ENCODE data around the gene HNMT.
"Not testable (repeated sequence)": the region's sequence is repeated elsewhere in the genome, so short reads cannot be mapped to it uniquely, and the experiment has no call there.

The HNMT gene

DNA sequence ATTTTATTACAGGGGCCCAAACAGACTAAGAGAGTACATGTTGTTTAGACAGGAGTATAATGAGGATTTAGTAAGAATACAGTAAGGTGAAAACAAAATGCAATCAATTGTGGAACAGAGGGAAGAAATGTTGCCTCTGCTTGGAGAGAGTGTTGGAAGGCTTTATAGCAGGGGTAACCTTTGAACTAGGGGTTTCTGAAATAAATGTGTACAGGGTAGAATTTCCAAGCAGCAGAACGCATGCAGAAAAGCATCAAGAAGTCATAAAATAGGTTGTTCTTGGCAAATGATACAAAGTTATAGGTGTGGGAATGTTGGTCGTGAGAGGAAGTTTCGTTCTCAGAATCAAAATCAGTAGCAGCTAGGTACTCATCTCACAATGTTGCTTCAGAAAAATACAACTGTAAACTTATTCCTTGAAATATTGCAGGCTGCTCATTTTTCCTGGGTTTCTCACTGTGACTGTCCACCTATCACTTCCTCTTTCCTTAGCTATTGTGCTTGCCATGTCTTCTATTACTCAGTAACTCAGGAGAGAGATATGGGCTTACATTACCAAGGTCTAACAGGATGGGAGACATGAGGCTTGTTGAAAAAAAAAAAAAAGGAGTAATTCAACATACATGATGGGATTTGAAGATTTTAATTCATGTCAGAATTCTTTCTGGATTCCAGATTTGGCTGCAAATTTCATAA lies 17.1 kb upstream of the HNMT start:
- DNase-seq: no peak

DNA sequence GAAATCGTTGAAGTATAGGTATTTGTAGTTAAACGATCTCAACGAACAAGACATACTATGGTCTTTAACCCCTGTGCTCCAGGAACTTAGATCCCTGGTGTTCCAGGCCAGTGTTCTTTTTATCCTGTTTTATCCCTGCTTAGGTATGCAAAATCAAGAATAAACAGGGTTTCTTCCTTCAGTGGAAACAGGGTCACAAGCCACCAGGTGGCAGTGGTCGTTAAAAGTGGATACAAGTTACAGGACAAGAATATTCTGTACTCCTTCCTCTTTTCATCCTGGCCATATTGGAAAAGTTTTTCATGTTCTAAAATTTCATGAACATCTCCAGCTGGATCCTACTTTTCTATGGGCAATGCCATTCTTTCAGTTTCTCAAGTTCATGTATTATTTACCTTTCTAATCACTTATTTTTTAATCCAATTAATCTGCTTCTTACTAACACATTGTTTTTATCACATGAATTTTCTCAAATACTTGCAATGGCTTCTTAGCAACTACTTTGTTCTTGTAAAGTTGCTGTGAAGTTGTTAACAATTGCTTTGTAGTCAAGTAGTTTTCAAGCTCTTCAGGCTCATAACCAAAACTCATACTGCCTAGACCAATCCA lies 16.4 kb upstream of the HNMT start:
- DNase-seq: peak; percentile 11 to 18

DNA sequence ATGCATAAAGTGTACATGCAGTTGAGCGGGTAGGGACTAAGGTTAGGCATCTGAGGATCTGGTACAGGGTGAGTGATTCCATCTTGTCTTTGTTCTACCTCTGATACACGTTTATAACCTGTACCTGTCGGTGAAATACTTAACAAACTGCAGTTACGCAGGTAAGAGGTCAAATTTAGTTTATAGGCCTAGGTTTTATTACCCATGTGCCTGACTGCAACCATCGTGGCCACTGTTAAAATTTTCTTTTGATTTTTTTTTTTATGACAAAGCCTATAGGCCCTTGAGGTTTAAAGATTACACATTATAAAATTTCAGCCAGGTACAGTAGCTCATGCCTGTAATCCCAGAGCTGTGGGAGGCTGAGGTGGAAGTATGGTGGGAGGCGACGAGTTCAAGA lies 15.4 kb upstream of the HNMT start:
- DNase-seq: no peak

DNA sequence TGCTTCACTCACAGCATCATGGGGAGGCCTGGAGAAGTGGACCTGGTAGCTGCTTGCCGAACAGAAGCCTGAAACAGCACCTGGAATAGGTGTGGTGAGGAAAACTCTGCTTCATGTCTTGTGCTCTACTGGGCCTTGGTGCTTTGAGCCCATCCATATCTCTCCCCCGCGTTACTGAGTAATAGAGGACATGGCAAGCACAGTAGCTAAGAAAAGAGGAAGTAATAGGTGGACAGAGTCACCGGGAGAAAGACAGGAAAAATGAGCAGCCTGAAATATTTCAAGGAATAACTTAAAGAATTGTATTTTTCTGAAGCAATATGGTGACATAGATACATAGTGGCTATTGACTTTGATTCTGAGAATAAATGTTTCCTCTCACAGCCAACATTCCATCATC lies 14.0 kb upstream of the HNMT start:
- DNase-seq: no peak

DNA sequence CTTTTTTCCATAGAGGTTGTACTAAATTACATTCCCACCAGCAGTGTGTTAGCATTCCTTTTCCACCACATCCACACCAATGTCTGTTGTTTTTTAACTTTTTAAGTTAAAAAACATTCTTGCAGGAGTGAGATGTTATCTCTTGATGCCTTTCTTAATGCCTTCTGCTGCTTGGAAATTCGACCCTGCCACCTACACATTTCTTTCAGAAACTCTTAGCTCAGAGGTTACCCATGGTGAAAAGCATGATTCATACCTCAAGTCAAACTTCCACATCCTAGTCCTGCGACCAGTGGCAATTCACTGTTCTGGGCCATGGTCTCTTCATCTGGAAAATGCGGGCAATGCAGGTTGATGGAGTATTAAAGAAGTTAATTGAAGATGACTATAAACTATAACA lies 12.7 kb upstream of the HNMT start:
- no peak for DNase-seq

DNA sequence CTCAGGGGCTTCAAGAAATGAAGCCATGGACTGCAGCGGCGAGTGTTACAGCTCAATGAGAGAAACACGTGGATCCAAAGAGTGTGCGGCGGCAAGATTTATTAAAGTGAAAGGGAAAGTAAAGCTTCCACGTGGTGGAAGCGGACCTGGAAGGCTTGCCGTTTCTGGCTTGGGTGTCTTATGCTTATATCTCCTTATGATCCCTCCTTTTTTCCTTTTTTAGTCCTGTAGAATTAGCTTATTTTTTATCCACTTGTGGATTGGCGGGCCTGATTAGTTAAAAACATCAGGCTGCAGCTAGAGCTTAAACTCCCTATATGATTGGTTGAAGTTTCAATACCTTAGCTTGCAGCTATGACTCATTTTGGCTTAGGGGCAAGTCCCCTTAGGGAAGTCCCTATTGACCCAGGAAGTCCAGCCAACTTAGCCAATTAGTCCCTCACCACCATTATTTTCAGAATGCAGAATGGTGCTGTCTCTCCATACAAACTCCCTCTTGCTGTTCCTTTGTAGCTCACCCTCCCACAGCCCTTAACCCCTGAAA lies 11.6 kb upstream of the HNMT start:
- no peak for DNase-seq

DNA sequence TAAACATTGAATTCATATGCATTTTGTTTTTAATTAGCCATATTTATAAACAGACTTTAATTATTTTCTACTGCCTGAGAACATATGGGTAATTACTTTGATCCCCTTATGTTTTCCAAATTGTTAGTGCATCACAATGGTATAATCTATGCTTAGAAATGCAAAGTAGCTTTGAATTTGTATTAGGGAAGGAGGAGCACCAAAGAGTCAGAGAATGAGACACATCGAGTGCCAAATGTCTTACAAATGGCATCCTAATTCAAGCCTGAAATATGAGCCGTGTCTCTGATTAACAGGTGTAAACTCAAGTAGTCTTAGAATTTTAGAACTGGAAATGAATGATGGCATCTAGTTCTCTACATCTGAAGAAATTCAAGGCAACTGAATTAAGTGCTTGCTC lies 8.7 kb upstream of the HNMT start:
- no peak for DNase-seq

DNA sequence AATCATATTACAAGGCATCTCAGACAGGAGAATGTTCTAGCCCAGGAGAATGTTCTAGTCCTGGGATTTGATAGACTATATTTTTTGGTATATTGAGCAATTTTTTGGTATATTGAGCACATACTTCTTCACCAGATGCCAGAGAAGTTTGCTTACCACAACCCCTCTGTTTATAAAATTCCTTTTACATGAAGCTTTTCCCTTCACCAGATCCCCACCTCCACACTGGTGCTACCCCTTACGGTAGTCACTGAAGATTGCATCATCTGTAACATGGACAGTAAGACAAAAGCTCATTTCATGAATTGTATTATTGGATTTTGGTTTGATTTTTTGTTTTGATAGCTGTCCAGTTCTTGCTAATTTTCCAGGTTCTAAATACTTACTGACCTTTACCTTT lies 7.2 kb upstream of the HNMT start:
- no peak for DNase-seq

DNA sequence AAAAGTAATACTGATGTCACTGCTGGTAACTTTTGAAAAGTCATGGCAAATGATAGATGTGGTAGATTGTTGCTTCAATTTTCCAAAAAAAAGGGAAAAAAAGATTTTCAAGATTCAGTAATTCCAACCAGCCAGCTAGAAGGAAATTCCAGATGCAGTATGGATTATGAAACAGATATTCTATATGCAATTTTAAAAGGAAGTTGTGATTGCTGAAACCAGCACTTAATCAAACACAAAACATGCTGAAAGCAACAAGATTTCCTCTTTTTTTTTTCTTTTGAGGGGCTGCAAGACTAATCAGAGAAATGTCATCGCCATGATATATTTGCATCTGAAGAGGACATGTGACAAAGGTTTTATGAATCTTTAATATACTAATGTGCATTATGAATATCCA lies 5.1 kb upstream of the HNMT start:
- no peak for DNase-seq

DNA sequence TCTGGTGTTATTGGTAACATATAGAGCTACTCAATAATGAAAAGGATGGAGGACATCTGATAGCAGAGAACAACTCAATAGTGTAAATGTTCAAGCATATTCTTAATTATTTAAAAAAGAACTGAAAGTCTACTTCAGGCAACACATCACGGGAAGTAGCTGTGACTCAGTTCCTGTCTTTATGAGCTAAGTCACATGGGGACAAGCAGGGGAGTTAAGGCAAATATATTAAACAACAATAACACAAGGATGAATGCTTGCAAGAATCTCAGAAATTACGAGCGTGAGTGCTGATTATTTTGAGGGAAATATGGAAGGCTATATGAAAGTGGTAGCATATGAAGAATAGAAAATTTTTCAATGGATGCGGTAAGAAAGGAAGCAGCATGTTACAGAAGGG lies 4.0 kb upstream of the HNMT start:
- DNase-seq: no peak

DNA sequence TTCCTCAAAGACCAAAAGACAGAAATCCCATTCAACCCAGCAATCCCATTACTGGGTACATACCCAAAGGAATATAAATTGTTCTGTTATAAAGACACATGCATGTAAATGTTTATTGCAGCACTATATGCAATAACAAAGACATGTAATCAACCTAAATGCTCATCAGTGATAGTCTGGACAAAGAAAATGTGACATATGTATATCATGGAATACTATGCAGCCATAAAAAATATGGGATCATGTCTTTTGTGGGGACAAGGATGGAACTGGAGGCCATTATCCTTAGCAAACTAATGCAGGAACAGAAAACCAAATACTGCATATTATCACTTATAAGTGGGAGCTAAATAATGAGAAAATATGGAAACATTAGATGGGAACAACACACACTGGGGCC lies 2.7 kb upstream of the HNMT start:
- no peak for DNase-seq

DNA sequence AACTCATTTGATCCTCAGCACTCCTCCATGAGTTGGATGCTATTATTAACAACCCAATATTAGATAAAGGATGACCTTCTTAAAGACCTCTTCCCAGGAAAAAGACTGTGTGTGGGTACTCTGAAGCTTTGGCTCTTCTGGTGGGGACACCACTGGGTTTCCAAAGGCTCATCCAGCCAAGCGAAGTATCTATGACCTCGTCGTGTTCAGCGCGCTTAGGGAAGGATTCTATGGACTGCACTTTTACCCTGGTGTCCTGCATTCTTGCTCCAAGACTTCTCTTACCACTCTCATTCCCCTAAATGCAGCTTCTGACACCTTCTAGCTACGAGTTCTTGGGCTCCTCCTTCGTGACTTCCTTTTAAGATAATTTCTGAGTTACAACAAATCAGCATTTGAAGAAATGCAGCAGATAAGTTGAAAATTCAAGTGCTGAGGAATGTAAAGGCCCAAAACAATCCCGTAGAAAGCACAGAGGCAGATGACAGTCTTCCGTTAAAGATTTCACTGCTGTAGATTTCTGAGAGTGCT lies 673 bp upstream of the HNMT start:
- no peak for DNase-seq

DNA sequence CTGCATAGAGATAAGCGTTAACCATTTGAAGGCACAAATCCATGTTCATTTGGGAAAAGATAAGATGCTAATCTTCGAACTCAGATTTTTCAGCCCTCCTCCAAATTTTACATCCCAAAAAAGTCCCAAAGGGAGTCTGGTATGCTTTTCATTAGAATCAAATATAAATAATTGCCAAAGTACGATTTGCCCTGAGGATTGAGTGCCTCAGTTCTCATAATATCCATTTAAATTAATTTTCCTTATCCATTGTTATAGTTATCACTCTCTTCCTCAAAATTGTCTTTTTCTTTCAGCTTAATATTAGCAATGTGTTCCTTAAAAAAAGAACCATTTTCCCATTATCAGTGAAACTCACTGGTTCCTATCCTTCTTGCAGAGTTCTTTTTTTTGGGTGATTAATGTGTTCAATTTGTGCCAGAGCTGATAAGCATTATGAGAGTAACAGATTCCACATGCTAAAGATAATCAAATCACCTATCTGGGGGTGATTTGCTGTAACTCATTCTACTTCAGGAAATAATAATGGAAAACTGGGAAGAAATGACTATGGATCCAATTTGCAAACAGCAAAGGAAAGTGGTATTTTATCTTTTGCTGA lies 686 bp downstream of the HNMT start:
- DNase-seq: no peak

DNA sequence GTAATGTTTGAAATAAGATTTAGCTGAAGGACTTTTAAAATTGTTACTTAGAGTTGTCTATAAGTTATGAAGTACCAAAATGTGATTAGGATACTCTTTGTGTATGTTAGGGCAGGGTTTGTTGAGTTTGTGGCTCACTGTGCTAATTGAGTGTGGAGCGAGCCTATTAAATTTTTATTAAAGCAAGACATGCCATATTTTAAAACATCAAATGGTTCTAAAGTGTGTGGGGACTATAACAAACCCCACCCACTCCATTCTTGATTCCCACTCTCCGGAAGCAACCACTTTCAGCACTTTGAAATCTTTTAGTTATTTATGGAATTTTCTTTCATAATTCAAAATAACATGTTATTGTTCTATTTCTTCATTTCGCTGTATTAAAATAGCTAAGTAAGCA lies 1.8 kb downstream of the HNMT start:
- no peak for DNase-seq

DNA sequence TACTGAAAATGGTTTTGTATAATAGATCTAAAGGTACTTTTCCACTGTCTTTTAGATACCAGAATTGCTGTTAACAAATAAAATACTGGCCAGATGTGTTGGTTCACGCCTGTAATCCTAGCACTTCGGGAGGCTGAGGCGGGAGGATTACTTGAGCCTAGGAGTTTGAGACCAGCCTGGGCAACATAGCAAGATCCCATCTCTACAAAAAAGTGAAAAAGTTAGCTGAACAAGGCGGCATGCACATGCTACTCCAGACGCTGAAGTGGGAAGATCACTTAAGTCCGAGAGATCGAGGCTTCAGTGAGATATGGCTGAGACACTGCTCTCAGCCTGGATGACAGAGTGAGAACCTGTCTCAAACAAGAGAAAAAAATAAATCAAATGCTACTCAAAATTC lies 2.8 kb downstream of the HNMT start:
- DNase-seq: no peak

DNA sequence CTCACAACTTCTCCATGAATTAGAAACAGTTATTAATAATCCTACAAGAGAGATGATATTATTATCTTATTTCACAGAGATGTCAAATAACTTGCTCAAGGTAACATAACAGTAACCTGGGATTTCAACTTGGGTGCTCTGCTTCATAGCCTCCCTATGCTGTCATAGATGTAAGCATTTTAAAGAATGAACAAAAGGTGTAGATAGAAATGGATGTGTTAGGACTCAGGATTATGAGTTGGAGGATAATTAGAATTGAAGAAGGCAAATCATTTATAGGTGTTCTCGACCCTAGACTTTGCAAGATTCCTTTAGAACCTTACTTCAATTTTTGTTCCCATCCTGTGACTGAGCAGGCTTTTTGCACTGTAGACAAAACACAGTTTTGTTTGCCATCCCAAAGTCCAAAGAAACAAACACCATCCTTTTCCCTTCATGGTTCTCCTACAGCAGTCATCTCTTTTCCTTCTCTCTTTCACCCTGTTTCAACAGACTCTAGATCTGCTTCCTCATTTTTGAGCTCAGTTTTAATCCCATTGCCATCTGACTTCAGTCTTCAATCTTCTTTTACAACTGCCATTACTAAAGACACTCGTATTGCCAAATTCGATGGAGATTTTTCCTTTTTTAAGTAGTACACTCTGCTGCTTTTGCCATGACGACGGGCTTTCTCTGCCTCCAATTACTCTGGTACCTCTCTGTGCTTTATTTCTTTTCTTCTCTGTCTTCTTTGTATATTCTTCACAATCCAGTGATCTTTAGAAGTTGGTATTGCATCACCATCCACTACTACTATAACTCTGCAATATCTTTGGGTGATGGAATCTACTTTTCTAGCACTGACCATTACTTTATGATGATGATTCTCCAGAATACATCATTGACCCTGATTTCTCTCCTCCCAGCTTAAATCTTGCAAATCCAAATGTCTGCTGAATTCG lies 4.5 kb downstream of the HNMT start:
- DNase-seq: no peak

DNA sequence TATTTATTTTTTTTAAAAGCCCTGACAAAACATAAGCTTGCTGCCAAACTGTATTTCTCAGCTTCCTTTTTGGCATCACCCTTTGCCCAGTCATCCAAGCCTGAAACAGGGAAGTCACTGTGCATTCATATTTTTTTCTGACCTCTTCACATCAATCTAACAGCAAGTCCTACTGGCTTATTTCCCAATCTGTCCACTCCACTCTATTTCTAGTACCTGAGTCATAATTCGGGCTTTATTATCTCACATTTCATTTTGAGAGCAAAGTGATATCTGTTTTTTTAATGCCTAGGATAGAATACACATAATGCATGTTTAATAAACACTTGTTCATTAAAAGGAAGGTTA lies 5.1 kb downstream of the HNMT start:
- no peak for DNase-seq

DNA sequence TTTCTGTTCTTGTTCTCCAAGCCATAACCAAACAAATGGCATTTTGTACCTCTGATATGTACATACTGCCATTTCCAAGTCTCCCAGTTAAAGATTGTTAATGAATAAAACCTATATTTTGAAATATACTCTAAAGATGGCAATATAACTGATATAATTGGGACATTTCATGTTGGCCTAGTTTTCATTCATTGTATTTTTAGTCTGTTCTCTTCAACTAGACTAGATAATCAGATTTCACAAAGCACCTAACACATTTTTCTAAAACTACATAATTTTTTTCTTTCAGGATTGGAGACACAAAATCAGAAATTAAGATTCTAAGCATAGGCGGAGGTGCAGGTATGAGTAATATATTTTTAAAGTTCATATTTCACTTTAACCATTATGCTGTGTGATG lies 5.6 kb downstream of the HNMT start:
- DNase-seq: no peak

DNA sequence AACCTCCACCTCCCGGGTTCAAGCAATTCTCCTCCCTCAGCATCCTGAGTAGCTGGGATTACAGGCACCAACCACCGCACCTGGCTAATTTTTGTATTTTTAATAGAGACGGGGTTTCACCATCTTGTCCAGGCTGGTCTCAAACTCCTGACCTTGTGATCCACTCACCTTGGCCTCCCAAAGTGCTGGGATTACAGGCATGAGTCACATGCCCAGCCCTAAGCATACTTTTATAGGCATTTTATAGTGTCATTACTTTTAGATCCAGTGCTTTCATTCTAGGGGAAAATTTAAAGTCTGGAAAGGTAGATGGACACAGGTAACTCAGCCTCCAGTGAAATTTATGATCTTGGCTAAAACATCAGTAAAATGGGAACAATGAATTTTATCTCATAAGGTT lies 7.0 kb downstream of the HNMT start:
- not testable (repeated sequence) for DNase-seq

DNA sequence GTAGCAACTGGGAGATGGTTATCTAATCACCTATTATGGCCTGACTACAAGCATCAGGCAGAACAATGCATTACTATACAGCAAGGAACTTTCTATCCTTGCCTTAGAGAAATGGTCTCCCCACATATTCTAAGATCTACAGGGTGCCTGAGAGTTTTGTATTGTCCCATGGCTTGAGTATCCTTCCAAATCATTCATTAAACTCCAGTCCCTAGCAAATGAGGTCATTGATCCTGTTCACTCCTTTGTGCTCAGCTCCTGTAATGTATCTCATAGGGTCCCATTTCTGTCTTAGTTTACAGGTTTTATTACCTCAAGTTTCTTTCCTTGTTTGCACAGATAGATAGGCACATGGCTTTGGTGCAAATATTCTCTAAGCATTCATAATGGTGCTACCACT lies 9.0 kb downstream of the HNMT start:
- no peak for DNase-seq

DNA sequence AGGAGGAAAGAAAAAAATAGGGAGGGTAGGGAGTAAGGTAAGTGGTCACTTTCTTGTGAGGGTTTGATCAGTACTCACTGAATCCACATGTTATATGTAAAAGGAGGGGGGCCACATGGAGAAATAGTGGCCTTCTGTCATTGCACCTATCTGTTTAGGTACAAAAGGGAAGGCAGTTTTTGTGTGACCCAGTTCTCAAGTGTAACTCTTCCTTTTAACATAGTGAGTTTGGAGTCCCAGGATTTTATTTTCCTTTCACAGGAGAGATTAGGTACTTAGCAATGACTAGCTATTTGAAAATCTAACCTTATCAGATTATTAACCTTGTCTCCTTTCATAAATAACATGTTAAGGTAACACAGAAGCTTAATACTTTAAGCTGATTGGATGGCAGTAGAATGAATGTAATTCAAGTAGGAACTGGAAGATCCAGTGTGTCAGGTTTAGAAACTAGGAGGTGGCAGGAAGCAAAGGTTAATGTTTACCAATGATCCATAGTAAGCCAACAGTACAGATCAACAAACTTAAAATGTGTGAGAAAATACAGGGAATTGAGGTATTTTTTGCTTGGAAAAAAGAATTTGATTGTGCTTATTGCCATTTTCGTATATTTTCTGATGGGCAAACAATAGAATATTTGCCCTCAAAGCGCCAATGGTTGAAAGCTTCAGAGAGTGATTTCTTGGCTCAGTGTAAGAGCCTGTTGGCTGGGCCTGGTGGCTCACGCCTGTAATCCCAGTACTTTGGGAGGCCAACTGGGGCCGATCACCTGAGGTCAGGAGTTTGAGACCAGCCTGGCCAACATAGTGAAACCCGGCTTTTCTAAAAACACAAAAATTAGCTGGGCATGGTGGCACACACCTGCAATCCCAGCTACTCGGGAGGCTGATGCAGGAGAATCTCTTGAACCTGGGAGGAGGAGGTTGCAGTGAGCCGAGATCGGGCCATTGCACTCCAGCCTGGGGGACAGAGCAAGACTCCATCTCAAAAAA lies 11.3 kb downstream of the HNMT start:
- no peak for DNase-seq

DNA sequence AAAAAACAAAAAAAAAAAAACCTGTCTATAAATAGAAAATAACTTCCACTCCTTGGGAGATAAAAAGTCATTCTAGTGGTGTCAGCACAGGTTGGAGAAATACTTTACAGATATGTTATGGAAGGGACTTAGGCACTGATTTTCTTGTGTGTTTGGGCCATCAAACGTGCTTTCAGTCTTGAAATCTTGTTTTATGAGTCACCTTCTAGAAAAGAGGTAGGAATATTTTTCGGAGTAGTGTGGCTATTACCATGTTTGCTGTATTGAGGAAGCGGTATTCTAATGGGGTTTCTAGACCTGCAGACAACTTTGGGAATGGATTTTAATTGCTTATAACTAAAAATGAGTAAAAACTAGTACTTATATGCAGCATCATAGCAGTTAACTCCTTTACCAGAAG lies 12.0 kb downstream of the HNMT start:
- DNase-seq: no peak
